Measurements from ENCODE around the gene TARP.

Gene TARP

GRCh38 chr7:38280000-38280399 lies 6.6 kb upstream of the TARP start:
- Histone ChIP-seq H4K20me1 (ENCODE audit: insufficient read depth, low read length) (no peaks in the 10 kb centered on the region), H3K79me1 (ENCODE audit: low read depth in 1 of 2, low read length in 2 of 2) (no peaks in the 10 kb centered on the region), H3K27me3 (ENCODE audit: control insufficient read depth, insufficient read depth, low read length) (no peaks in the 10 kb centered on the region), H3K27ac (ENCODE audit: insufficient read depth, low read length) (no peak overlapping the region), H3K56ac (ENCODE audit: extremely low read depth, insufficient read depth, low read length) (no peak overlapping the region), H2BK15ac (ENCODE audit: low read depth, low read length) (no peak overlapping the region), H3K4me2 (ENCODE audit: low read depth, low read length) (no peak overlapping the region), H3K36me3 (ENCODE audit: control insufficient read depth, insufficient read depth, low read length) (no peaks in the 10 kb centered on the region), H3K9me3 (ENCODE audit: control insufficient read depth, insufficient read depth, low read length) (no peaks in the 10 kb centered on the region), H2AK5ac (ENCODE audit: low read depth, low read length) (no peak overlapping the region), H3K9me1 (ENCODE audit: insufficient read depth, low read length) (no peaks in the 10 kb centered on the region), H4K91ac (ENCODE audit: insufficient read depth, low read depth, low read length) (no peak overlapping the region), H3K14ac (replicated peaks; ENCODE audit: low read depth, low read length) (no peak overlapping the region), H4K5ac (ENCODE audit: low read depth, low read length) (no peak overlapping the region), H4K8ac (ENCODE audit: low read depth in 2 of 2, low read length in 2 of 2) (no peak overlapping the region), H3K4ac (ENCODE audit: low read depth, low read length) (no peak overlapping the region), H3K23ac (ENCODE audit: low read depth, low read length) (no peak overlapping the region), H2BK20ac (ENCODE audit: low read depth, low read length) (no peak overlapping the region), H3K4me1 (ENCODE audit: control insufficient read depth, insufficient read depth, low read length) (no peaks in the 10 kb centered on the region), H2AK9ac (replicated peaks; ENCODE audit: low read depth, low read length, poor library complexity) (no peak overlapping the region), H2AFZ (replicated peaks; ENCODE audit: low read length, poor library complexity) (no peak overlapping the region), H2BK120ac (ENCODE audit: low read depth, low read length) (no peak overlapping the region), H3K18ac (ENCODE audit: low read depth, low read length) (no peak overlapping the region), H3K9ac (ENCODE audit: low read depth, low read length) (no peak overlapping the region), H3K4me3 (ENCODE audit: insufficient read depth, low read depth, low read length) (no peak overlapping the region), H2BK5ac (ENCODE audit: low read depth, low read length, poor library complexity, severe bottlenecking) (no peak overlapping the region)
- ChIA-PET POLR2A (ENCODE audit: unreplicated experiment) (no interaction called here), CTCF (no interaction called here)
- TF ChIP-seq NFE2L2 (IDR thresholded peaks at IDR 0.05; ENCODE audit: low read depth, low read length): no peak
- TF ChIP-seq RCOR1 (IDR thresholded peaks at IDR 0.05; ENCODE audit: insufficient replicate concordance, low read length): no peak
- no peak for TF ChIP-seq BHLHE40 (IDR thresholded peaks at IDR 0.05; ENCODE audit: low read depth, low read length)
- TF ChIP-seq USF2 (IDR thresholded peaks at IDR 0.05; ENCODE audit: low read depth, low read length): no peak
- no peak for TF ChIP-seq CEBPB (IDR thresholded peaks at IDR 0.05; ENCODE audit: low read depth, low read length)
- no peak for TF ChIP-seq FOS (IDR thresholded peaks at IDR 0.05; ENCODE audit: low read depth, low read length)
- no peak for TF ChIP-seq CTCF (conservative IDR thresholded peaks at IDR 0.05; ENCODE audit: low read depth, low read length)
- no peak for TF ChIP-seq MXI1 (IDR thresholded peaks at IDR 0.05; ENCODE audit: borderline replicate concordance, low read depth, low read length)
- TF ChIP-seq MAZ (IDR thresholded peaks at IDR 0.05; ENCODE audit: borderline replicate concordance, low read depth, low read length): no peak
- BruUV-seq (replicated peaks): no TSS peak
- WGBS, 2 experiments (ENCODE audit: extremely low coverage in 2 of 2, insufficient read length in 1 of 2): no CpG with 5 or more reads among the region's 1 CpG
- ATAC-seq (ENCODE audit: low read depth): no peak
- dilution Hi-C loops (cut with HindIII; ENCODE audit: low sequenced_read_pairs, unreplicated experiment) (no loop called here), intact Hi-C loops (cut with micrococcal nuclease) (no loop called here), in situ Hi-C loops (cut with MboI; ENCODE audit: low sequenced_read_pairs) (no loop called here)
- DNase-seq: no peak
